NCI-H1436 (cell line): ENCODE results near the gene SERTM1.

ENCODE experiments used
- DNase-seq: peaks from one replicate; lab custom pipeline; 2025; lab: John Stamatoyannopoulos, UW

The SERTM1 gene

DNA sequence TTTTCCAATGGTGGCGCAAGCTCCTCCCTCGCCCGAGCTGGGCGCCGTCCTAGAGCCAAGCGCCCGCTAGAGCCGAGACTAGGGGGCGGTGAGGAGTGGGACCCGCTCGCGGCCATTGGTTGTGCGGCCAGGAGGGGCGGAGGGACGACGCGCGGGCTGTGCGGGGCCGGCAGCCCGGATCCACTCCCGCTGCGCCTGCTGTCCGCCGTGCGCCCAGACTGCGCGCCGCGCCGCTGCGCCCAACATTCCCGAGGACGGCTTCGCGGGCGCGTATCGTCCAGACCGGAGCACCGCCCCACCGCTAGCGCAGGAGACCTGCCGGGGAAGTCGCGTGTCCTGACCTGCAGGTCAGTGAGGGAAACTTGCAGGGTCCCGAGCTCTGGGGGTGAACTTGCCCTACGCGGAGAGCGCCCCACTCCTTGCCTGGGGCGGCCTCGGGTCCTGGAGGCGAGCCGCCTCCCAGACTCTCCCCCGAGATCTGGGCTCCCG is at the start of gene SERTM1:
SERTM1 (plus strand) TSS at position 183 of the 489 bp plus-strand sequence. CDS start 21,059 bp downstream, outside the sequence.
- DNase-seq = no peak

GRCh38 chr13:36628377-36629056 is 45.3 kb upstream of the SERTM1 start:
- DNase-seq = no peak

DNA sequence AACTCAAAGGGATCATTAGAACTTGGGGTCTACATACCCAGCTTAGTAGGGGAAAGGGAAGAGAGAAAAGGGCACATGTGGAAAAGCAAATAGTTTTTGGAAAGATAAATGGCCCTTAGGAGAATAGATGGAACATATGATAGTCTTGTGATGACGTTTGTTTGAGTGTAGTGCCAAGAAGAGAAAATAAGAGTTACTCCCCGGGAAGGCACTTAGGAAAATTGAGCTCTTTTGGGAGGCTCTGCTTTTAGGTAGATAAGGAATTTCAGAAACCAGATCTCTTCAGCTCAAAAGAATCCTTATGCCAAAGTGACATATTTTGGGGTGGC is 44.8 kb upstream of the SERTM1 start:
- no peak for DNase-seq

- DNase-seq = no peak
Measured at GRCh38 chr13:36630181-36630803, 43.5 kb upstream of the SERTM1 start.

DNA sequence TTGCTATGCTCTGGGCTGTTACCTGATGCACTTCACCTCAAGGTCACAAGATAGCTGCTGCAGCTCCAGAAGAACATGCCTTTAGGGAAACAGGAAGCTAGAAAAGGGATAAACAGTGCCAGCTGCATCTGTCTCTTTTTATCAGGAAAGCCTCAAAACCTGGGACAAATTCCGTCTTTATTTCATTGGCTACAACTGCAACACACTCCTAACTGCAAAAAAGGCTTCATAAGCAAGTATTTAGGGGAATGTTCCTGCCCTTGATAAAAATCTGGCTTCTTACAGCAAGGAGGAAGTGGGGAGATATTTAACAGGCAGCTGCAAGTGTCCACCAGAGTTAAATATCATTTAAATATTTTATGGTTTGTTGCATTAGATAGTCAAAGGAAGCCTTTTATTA is 34.2 kb upstream of the SERTM1 start:
- no peak for DNase-seq

DNA sequence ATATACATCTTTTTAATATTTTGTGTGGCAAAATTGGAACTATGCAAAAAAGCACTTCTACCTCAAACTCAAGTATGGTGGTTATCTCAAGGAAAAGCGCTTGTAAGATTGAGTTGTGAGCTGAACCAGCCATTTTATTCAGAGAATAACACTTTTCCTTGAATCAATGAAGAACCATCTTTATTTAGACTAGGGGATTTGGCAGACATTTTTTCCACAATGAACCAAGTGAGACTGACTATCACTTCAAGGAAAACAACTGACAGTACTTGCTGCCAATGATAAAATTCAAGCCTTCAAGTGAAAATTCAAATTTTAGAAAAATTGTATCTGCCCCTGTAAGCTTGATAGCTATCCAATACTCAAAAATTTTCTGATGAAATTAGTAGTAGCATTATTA is 23.2 kb upstream of the SERTM1 start:
- DNase-seq = no peak

DNA sequence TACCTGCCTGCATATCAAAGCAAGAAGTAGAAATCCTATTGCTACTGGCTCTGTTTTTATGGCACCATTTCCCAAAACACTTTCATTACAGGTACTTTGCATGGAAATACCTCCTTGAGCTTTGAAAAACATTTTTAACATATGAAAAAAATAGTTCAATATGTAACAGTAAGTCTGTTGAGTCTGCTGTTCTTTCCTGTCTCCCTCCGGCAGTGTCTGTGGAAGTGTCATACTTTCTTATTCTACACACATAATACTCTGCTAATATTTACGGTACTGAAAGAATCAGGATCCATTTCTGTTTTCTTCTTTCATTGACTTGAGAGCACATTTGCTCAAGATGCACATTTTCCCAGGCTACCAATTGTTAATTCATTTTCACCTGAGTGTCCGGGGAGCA is 8.2 kb upstream of the SERTM1 start:
- DNase-seq = no peak

- no peak for DNase-seq
Measured at GRCh38 chr13:36666477-36667229, 7.2 kb upstream of the SERTM1 start.

- no peak for DNase-seq
Measured at GRCh38 chr13:36668316-36668715, 5.5 kb upstream of the SERTM1 start.

DNA sequence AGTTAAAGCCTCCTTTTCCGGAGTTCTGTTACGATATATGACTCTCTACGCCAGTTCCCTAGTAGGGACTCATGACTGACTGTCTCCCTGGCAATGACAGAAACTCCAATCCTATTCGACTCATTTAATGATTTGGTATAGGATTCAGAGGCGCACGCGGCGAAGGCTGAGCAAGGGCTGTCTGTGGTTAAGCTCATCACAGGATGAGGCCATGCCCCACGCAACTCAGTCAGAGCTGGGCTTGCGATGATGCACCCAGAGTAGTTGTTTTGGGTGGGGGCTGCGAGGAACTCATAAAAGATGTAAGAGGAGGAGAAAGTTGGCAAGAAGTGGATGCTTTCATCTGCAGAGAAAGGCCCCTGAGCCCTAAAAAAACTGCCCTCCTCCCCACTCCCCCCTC is 468 bp upstream of the SERTM1 start:
- no peak for DNase-seq

DNA sequence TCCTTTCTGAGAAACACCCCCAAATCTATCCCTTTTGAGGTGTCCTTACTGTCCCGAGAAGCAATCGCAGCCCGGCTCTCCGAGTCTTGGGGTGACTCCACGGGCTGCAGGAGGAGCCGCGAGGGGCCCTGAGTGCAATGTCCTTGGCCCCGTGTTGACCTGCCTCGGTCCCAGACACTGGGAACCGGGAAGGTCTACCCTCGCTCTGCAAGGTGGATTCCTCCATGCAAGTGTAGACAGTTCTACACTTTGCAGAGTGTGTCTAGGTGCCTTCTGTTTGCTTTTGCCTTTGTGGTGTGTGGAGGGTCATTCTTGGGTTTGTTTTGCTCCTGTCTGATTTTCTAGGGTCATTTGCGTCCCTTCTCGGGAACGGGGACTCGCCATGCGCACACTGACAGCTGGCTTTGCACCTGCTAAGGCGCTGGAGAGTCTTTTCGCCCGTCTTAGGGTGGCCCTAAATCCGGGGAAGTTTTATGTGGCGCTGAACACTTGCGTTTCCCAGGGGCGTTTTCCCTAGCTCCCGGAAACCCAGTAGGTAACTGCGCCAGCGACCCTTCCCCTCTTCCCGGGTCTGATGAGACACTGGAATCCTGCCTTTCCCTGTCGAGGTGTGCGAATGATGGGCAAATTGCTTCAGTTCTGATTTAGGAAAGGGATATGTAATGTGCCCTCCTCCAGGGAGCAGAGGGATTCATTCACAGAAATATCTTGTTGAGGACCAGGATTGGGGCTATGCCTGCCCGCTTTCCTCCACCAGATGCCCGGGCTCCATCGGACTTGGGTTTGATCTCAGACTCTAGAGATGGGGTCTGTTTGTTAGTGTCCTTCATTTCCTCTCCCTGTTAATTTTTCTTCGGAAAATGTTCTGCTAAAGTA is 755 bp downstream of the SERTM1 start:
- DNase-seq = no peak

- DNase-seq = no peak
Measured at GRCh38 chr13:36675213-36675536, 1.4 kb downstream of the SERTM1 start.

- no peak for DNase-seq
Measured at GRCh38 chr13:36680913-36681312, 7.1 kb downstream of the SERTM1 start.

- DNase-seq = no peak
Measured at GRCh38 chr13:36681894-36682624, 8.2 kb downstream of the SERTM1 start.

GRCh38 chr13:36683701-36684100 is 9.9 kb downstream of the SERTM1 start:
- DNase-seq = no peak

- DNase-seq = no peak
Measured at GRCh38 chr13:36685927-36686326, 12.1 kb downstream of the SERTM1 start.

- DNase-seq = no peak
Measured at GRCh38 chr13:36696410-36697010, 22.7 kb downstream of the SERTM1 start.

DNA sequence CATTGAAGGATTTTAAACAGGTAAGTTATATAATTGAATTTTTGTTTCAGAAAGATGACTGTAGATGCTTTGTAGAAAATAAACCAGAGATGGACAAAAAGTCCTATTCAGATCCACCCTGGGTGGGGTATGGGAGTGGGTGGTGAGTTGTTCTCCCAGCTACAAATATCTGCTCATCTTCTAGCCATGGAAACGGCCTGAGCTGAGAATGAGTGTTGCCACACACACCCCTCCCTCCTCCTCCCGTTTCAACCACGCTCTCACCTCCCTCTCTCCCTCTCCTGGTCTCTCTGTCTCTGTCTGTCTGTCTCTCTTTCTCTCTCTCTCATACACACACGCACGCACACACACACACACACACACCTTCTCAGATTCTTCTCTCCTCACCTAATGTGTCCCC is 26.4 kb downstream of the SERTM1 start:
- DNase-seq = no peak

GRCh38 chr13:36706755-36707154 is 32.9 kb downstream of the SERTM1 start:
- DNase-seq = no peak

- DNase-seq = no peak
Measured at GRCh38 chr13:36709136-36709890, 35.5 kb downstream of the SERTM1 start.
